ENCODE results near the gene GALNT1. TPM values are rescaled to one million over a fixed set of nuclear protein-coding genes. Genes with fewer than 3 reads are reported as not detected.
"Not testable (repeated sequence)": the region's sequence is repeated elsewhere in the genome, so short reads cannot be mapped to it uniquely, and the experiment has no call there.

GALNT1 gene
- total RNA-seq (10 to 100 TPM; 43.9 to 46.1 TPM), polyA plus RNA-seq (54.8 TPM)

GRCh38 chr18:35581546-35581897 lies at the start of gene GALNT1:
GALNT1 (plus strand) TSS chr18:35581740; CDS start chr18:35654663, 72,923 bp downstream.
- Histone ChIP-seq H3K27ac (ENCODE audit: low read depth, low read length) (peak within 1 kb of the TSS; percentile 60), H3K4me3 (ENCODE audit: low read length) (peak within 1 kb of the TSS; percentile 61), H3K9me3 (ENCODE audit: low read length) (peaks cover 4% of the 10 kb centered on the region), H3K27me3 (ENCODE audit: insufficient read depth, low read length, poor library complexity, severe bottlenecking) (no peaks in the 10 kb centered on the region), H3K36me3 (ENCODE audit: insufficient read depth, low read length) (no peaks in the 10 kb centered on the region), H3K4me1 (ENCODE audit: insufficient read depth, low read length) (peaks cover 13% of the 10 kb centered on the region)
- Mint-ChIP-seq H3K27me3 (peaks cover 5 to 13% of the 10 kb centered on the region in 2 donors), H3K4me3 (peak within 1 kb of the TSS; percentile 78 to 92 (median 91)), H3K4me1 (peaks cover 32 to 56% (median 36%) of the 10 kb centered on the region in 3 donors), H3K27ac (peak within 1 kb of the TSS; percentile 50 to 93 (median 83)), H3K9me3 (no peaks in the 10 kb centered on the region), H3K36me3 (no peaks in the 10 kb centered on the region)
- POLR2A ChIA-PET = interaction anchor here (1.0 to 1.4 kb wide), 2 partner anchors 84 to 389 kb away, joined by 4 to 13 read pairs; partner anchors contain the start of gene INO80C
- no peak for DNase-seq
- CTCF ChIA-PET = no interaction called here

- Histone ChIP-seq H3K27ac (ENCODE audit: low read depth, low read length) (no peak overlapping the region), H3K27me3 (ENCODE audit: insufficient read depth, low read length, poor library complexity, severe bottlenecking) (no peaks in the 10 kb centered on the region), H3K4me3 (ENCODE audit: low read length) (no peak overlapping the region), H3K36me3 (ENCODE audit: insufficient read depth, low read length) (no peaks in the 10 kb centered on the region), H3K9me3 (ENCODE audit: low read length) (no peaks in the 10 kb centered on the region), H3K4me1 (ENCODE audit: insufficient read depth, low read length) (no peaks in the 10 kb centered on the region)
- H3K4me3 Mint-ChIP-seq = no peak overlapping the region
- peaks cover 0 to 14% (median 4%) of the 10 kb centered on the region in 3 donors for H3K4me1 Mint-ChIP-seq
- H3K27ac Mint-ChIP-seq = no peak overlapping the region
- ChIA-PET POLR2A (no interaction called here), CTCF (no interaction called here)
- peaks cover 1 to 19% of the 10 kb centered on the region in 2 donors for H3K27me3 Mint-ChIP-seq
- no peak for DNase-seq
- H3K36me3 Mint-ChIP-seq = peaks cover 0 to 12% (median 0%) of the 10 kb centered on the region in 3 donors
- H3K9me3 Mint-ChIP-seq = peaks cover 8 to 18% (median 9%) of the 10 kb centered on the region in 5 donors
These were observed 47.6 kb upstream of the GALNT1 start for GRCh38 chr18:35533916-35534405.

GRCh38 chr18:35535297-35535696 lies 46.2 kb upstream of the GALNT1 start:
- no peak for DNase-seq
- H3K36me3 Mint-ChIP-seq = peaks cover 0 to 12% (median 0%) of the 10 kb centered on the region in 3 donors
- Histone ChIP-seq H3K27me3 (ENCODE audit: insufficient read depth, low read length, poor library complexity, severe bottlenecking) (no peaks in the 10 kb centered on the region), H3K4me3 (ENCODE audit: low read length) (no peak overlapping the region), H3K4me1 (ENCODE audit: insufficient read depth, low read length) (no peaks in the 10 kb centered on the region), H3K36me3 (ENCODE audit: insufficient read depth, low read length) (no peaks in the 10 kb centered on the region), H3K27ac (ENCODE audit: low read depth, low read length) (no peak overlapping the region), H3K9me3 (ENCODE audit: low read length) (no peaks in the 10 kb centered on the region)
- H3K27ac Mint-ChIP-seq = peak overlapping the region in 3 of 8 donors; percentile 17 to 52 (median 49)
- H3K4me3 Mint-ChIP-seq = no peak overlapping the region
- POLR2A ChIA-PET = no interaction called here
- peaks cover 0 to 14% (median 4%) of the 10 kb centered on the region in 3 donors for H3K4me1 Mint-ChIP-seq
- H3K27me3 Mint-ChIP-seq = peaks cover 1 to 16% of the 10 kb centered on the region in 2 donors
- CTCF ChIA-PET = interaction anchor here (1.3 kb wide), 1 partner anchor 749 kb away, joined by 4 read pairs; no protein-coding TSS in a partner anchor
- peaks cover 2 to 15% (median 9%) of the 10 kb centered on the region in 5 donors for H3K9me3 Mint-ChIP-seq

GRCh38 chr18:35542356-35542755 lies 39.2 kb upstream of the GALNT1 start:
- ChIA-PET CTCF (no interaction called here), POLR2A (no interaction called here)
- DNase-seq = no peak
- H3K9me3 Mint-ChIP-seq = no peaks in the 10 kb centered on the region
- H3K27me3 ChIP-seq (ENCODE audit: insufficient read depth, low read length, poor library complexity, severe bottlenecking) = no peaks in the 10 kb centered on the region
- no peak overlapping the region for H3K4me3 Mint-ChIP-seq
- H3K9me3 ChIP-seq (ENCODE audit: low read length) = no peaks in the 10 kb centered on the region
- H3K36me3 ChIP-seq (ENCODE audit: insufficient read depth, low read length) = no peaks in the 10 kb centered on the region
- no peak overlapping the region for H3K27ac Mint-ChIP-seq
- H3K27ac ChIP-seq (ENCODE audit: low read depth, low read length) = no peak overlapping the region
- H3K27me3 Mint-ChIP-seq = peaks cover 3 to 15% of the 10 kb centered on the region in 2 donors
- H3K36me3 Mint-ChIP-seq = no peaks in the 10 kb centered on the region
- no peak overlapping the region for H3K4me3 ChIP-seq (ENCODE audit: low read length)
- H3K4me1 ChIP-seq (ENCODE audit: insufficient read depth, low read length) = no peaks in the 10 kb centered on the region
- no peaks in the 10 kb centered on the region for H3K4me1 Mint-ChIP-seq

GRCh38 chr18:35547008-35547605 lies 34.4 kb upstream of the GALNT1 start:
- H3K4me1 Mint-ChIP-seq = no peaks in the 10 kb centered on the region
- no peak for DNase-seq
- CTCF ChIA-PET = no interaction called here
- H3K27me3 Mint-ChIP-seq = peaks cover 7 to 15% of the 10 kb centered on the region in 2 donors
- POLR2A ChIA-PET = no interaction called here
- H3K27ac ChIP-seq (ENCODE audit: low read depth, low read length) = no peak overlapping the region
- H3K9me3 ChIP-seq (ENCODE audit: low read length) = no peaks in the 10 kb centered on the region
- H3K36me3 Mint-ChIP-seq = no peaks in the 10 kb centered on the region
- H3K4me1 ChIP-seq (ENCODE audit: insufficient read depth, low read length) = no peaks in the 10 kb centered on the region
- no peak overlapping the region for H3K4me3 Mint-ChIP-seq
- no peak overlapping the region for H3K27ac Mint-ChIP-seq
- H3K27me3 ChIP-seq (ENCODE audit: insufficient read depth, low read length, poor library complexity, severe bottlenecking) = no peaks in the 10 kb centered on the region
- no peak overlapping the region for H3K4me3 ChIP-seq (ENCODE audit: low read length)
- no peaks in the 10 kb centered on the region for H3K36me3 ChIP-seq (ENCODE audit: insufficient read depth, low read length)
- H3K9me3 Mint-ChIP-seq = no peaks in the 10 kb centered on the region

- ChIA-PET POLR2A (interaction anchor here (0.7 kb wide), 1 partner anchor 24 kb away, joined by 6 read pairs; no protein-coding TSS in a partner anchor), CTCF (interaction anchor here (1.2 kb wide), 1 partner anchor 10 kb away, joined by 3 read pairs; no protein-coding TSS in a partner anchor)
- no peaks in the 10 kb centered on the region for H3K9me3 ChIP-seq (ENCODE audit: low read length)
- no peak overlapping the region for H3K27ac ChIP-seq (ENCODE audit: low read depth, low read length)
- H3K4me1 ChIP-seq (ENCODE audit: insufficient read depth, low read length) = no peaks in the 10 kb centered on the region
- DNase-seq = no peak
- H3K4me1 Mint-ChIP-seq = no peaks in the 10 kb centered on the region
- H3K27me3 Mint-ChIP-seq = peaks cover 9 to 15% of the 10 kb centered on the region in 2 donors
- no peak overlapping the region for H3K4me3 ChIP-seq (ENCODE audit: low read length)
- no peaks in the 10 kb centered on the region for H3K27me3 ChIP-seq (ENCODE audit: insufficient read depth, low read length, poor library complexity, severe bottlenecking)
- no peaks in the 10 kb centered on the region for H3K36me3 Mint-ChIP-seq
- H3K4me3 Mint-ChIP-seq = no peak overlapping the region
- H3K27ac Mint-ChIP-seq = no peak overlapping the region
- no peaks in the 10 kb centered on the region for H3K9me3 Mint-ChIP-seq
- no peaks in the 10 kb centered on the region for H3K36me3 ChIP-seq (ENCODE audit: insufficient read depth, low read length)
These were observed 32.0 kb upstream of the GALNT1 start for GRCh38 chr18:35549564-35549963.

GRCh38 chr18:35553300-35553699 lies 28.2 kb upstream of the GALNT1 start:
- no peak for DNase-seq
- H3K4me1 Mint-ChIP-seq = no peaks in the 10 kb centered on the region
- H3K36me3 Mint-ChIP-seq = no peaks in the 10 kb centered on the region

GRCh38 chr18:35555538-35555937 lies 26.0 kb upstream of the GALNT1 start:
- H3K9me3 Mint-ChIP-seq; H3K27ac Mint-ChIP-seq; H3K36me3 ChIP-seq (ENCODE audit: insufficient read depth, low read length); H3K4me1 ChIP-seq (ENCODE audit: insufficient read depth, low read length); H3K9me3 ChIP-seq (ENCODE audit: low read length); CTCF ChIA-PET; DNase-seq; H3K36me3 Mint-ChIP-seq; H3K27me3 ChIP-seq (ENCODE audit: insufficient read depth, low read length, poor library complexity, severe bottlenecking); H3K27ac ChIP-seq (ENCODE audit: low read depth, low read length); H3K4me3 ChIP-seq (ENCODE audit: low read length); POLR2A ChIA-PET; H3K4me3 Mint-ChIP-seq; H3K4me1 Mint-ChIP-seq: not testable (repeated sequence)
- H3K27me3 Mint-ChIP-seq = peaks cover 10 to 11% of the 10 kb centered on the region in 2 donors

More at GRCh38 chr18:35553300-35553699, 28.2 kb upstream of the GALNT1 start:
- Mint-ChIP-seq H3K27ac (no peak overlapping the region), H3K4me3 (no peak overlapping the region), H3K27me3 (peaks cover 10 to 14% of the 10 kb centered on the region in 2 donors), H3K9me3 (no peaks in the 10 kb centered on the region)
- H3K4me1 ChIP-seq (ENCODE audit: insufficient read depth, low read length) = no peaks in the 10 kb centered on the region
- CTCF ChIA-PET = no interaction called here
- H3K36me3 ChIP-seq (ENCODE audit: insufficient read depth, low read length) = no peaks in the 10 kb centered on the region
- no peaks in the 10 kb centered on the region for H3K27me3 ChIP-seq (ENCODE audit: insufficient read depth, low read length, poor library complexity, severe bottlenecking)
- H3K9me3 ChIP-seq (ENCODE audit: low read length) = no peaks in the 10 kb centered on the region
- no peak overlapping the region for H3K4me3 ChIP-seq (ENCODE audit: low read length)
- POLR2A ChIA-PET = no interaction called here
- no peak overlapping the region for H3K27ac ChIP-seq (ENCODE audit: low read depth, low read length)
